Suprapubic skin (tissue), 4 donors: Measurements from ENCODE around the gene ATXN1. TPM values are rescaled to one million over a fixed set of nuclear protein-coding genes. Genes with fewer than 3 reads are reported as not detected.

Experiments
- DNase-seq, 2 donors: peaks; one replicate each; pipeline ENCODE4 v3.0.0-alpha.2; 2019; ENCODE audit warnings: low spot score in 2 of 2
- H3K27ac ChIP-seq: fragments of 200-600 bp; sonication (generic); one replicate; pipeline ENCODE4 v1.5.1; 2019
- H3K27me3 ChIP-seq: fragments of 200-600 bp; sonication (generic); one replicate; pipeline ENCODE4 v1.5.1; 2019
- H3K36me3 ChIP-seq: fragments of 200-600 bp; sonication (generic); one replicate; pipeline ENCODE4 v1.5.1; 2019
- H3K4me1 ChIP-seq: fragments of 200-600 bp; sonication (generic); one replicate; pipeline ENCODE4 v1.5.1; 2019
- H3K4me3 ChIP-seq: fragments of 200-600 bp; sonication (generic); one replicate; pipeline ENCODE4 v1.5.1; 2019; ENCODE audit warnings: mild to moderate bottlenecking
- H3K9me3 ChIP-seq: fragments of 200-600 bp; sonication (generic); one replicate; pipeline ENCODE4 v1.5.1; 2019
- CTCF ChIP-seq, 2 donors: fragments of 200-600 bp in 1 of 2; fragments of 450-650 bp in 1 of 2; sonication (generic) in 1 of 2; IDR thresholded peaks; one replicate each; pipeline ENCODE4 v1.5.1; 2016 to 2019; ENCODE audit warnings: antibody characterized with exemption in 2 of 2, mild to moderate bottlenecking in 1 of 2, moderate library complexity in 1 of 2
- EP300 ChIP-seq: sonication (generic); formaldehyde crosslinking; IDR thresholded peaks from one replicate; pipeline ENCODE4 v1.6.1; 2017; ENCODE audit warnings: antibody characterized with exemption
- POLR2A ChIP-seq, 2 donors: fragments of 450-650 bp; IDR thresholded peaks; one replicate each; pipeline ENCODE4 v1.6.1; 2017; ENCODE audit warnings: antibody characterized with exemption in 2 of 2, mild to moderate bottlenecking in 2 of 2, moderate library complexity in 2 of 2
- POLR2AphosphoS5 ChIP-seq, 3 donors: sonication (generic); formaldehyde crosslinking; IDR thresholded peaks; one replicate each; pipeline ENCODE4 v1.6.1; 2017; ENCODE audit warnings: antibody characterized with exemption in 3 of 3
- WGBS: methylation state at CpG from one replicate; pipeline ENCODE4 v1.1.5; 2018; 5-methylcytosine and 5-hydroxymethylcytosine counted together
- total RNA-seq, 4 donors: library from RNA; depleted of rRNA; stranded (reverse); fragments of >200 nt; gene quantifications; one replicate each; pipeline ENCODE4 v1.1.0, GENCODE V29; 2016

ATXN1 gene
- total RNA-seq, 4 donors from 2014 or later = 32.8 to 95.4 (median 42.4) TPM

DNA sequence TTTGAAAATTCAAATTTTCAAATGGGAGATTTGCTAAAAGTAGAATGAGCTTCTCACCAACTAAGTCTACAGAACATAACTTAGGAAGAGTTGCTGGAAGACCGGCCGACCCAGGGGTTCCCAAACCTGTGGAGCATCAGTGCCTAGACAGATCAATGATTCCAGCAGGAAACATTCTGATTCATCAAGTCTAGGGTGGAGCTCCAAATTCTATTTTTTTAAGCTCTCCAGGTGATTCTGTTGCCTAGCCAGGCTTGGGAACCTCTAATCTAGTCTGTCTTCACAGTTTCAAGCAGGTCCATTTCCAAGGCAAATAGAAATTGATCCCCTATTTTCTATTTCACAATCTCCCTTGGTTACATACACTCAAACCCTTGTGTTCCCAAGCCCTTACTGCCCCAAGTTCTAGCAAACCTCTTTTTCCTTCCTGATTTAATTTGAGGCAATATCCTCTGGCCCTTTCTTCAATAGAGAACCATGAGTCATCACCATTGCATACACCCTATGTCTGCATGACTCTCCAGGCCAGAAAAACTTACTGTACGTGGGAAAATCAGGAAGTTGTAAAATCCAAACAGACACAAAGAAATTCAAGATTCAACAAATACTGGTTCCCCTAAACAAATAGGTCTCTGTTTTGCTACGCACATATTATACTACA is 8.9 kb downstream of the ATXN1 start:
- peaks cover 57% of the 10 kb centered on the region for H3K4me1 ChIP-seq
- H3K27ac ChIP-seq = no peak overlapping the region

DNA sequence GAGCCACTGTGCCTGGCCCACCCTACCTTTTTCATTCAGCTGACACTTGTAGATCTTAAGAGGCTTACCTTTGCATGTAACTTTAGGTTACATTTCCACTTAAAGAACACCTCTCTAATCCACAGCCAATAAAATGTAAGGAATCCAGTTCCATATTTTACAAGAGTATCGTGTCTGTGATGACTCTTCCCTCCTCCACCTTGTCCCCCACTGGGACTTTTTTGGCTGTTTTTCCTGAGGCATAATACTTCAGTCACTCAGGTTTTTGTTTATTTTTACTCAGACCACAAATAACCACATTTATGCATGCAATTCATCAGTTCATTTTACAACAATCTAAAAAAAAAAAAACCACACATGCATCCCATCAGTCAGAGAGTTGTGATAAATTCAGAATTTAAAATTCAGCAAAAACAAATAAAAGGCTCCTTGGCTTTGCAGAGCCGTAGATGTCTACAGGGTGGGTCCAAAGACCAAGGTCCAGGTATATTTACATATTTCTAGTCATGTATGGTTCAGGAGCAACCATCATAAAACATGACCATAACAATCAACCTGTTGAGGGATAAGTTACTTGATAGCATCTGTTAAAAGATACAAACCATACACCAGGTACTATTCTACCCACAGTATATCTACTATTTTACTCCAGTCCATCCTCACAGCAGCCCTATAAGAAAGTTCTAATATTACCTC is 9.9 kb downstream of the ATXN1 start:
- Histone ChIP-seq H3K27ac (no peak overlapping the region), H3K9me3 (no peaks in the 10 kb centered on the region), H3K4me3 (no peak overlapping the region), H3K36me3 (no peaks in the 10 kb centered on the region), H3K27me3 (no peaks in the 10 kb centered on the region), H3K4me1 (peaks cover 57% of the 10 kb centered on the region)
- WGBS = 76% methylated on average over 2 of the region's 2 CpGs
- TF ChIP-seq POLR2AphosphoS5 (IDR thresholded peaks at IDR 0.05) (no peak), CTCF (IDR thresholded peaks at IDR 0.05) (no peak), EP300 (no peak), POLR2A (IDR thresholded peaks at IDR 0.05) (no peak)
- no peak for DNase-seq

More for the DNA sequence above, 8.9 kb downstream of the ATXN1 start:
- Histone ChIP-seq H3K4me3 (no peak overlapping the region), H3K36me3 (no peaks in the 10 kb centered on the region), H3K27me3 (no peaks in the 10 kb centered on the region), H3K9me3 (no peaks in the 10 kb centered on the region)
- no peak for DNase-seq
- WGBS = 48% methylated on average over 4 of the region's 4 CpGs
- TF ChIP-seq CTCF (IDR thresholded peaks at IDR 0.05) = no peak
- TF ChIP-seq EP300 = no peak
- no peak for TF ChIP-seq POLR2A (IDR thresholded peaks at IDR 0.05)
- no peak for TF ChIP-seq POLR2AphosphoS5 (IDR thresholded peaks at IDR 0.05)

DNA sequence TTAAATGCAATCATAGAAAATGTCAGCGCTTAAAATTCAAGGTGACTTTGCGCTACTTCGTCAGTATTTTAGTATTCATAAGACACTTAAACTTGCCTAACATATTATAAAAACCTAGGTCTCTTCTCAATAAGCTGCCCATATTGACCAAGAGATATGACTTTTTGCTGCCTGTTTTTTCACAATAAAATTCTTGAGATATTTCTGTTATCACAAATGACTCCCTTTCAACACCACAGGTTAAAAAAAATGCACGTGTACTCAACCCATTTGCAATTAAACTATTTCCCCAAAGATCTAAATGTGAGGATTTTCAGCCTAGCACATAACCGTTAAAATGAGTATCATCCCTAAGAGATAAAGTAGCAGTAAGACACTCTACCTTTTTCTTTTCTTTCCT is 10.7 kb downstream of the ATXN1 start:
- H3K9me3 ChIP-seq = no peaks in the 10 kb centered on the region
- H3K27ac ChIP-seq = no peak overlapping the region
- no peaks in the 10 kb centered on the region for H3K27me3 ChIP-seq
- H3K4me3 ChIP-seq = no peak overlapping the region
- H3K36me3 ChIP-seq = no peaks in the 10 kb centered on the region
- peaks cover 55% of the 10 kb centered on the region for H3K4me1 ChIP-seq
- no peak for TF ChIP-seq EP300
- TF ChIP-seq CTCF (IDR thresholded peaks at IDR 0.05) = no peak
- no peak for TF ChIP-seq POLR2A (IDR thresholded peaks at IDR 0.05)
- TF ChIP-seq POLR2AphosphoS5 (IDR thresholded peaks at IDR 0.05) = no peak
- no peak for DNase-seq
- WGBS = 93% methylated on average over 5 of the region's 5 CpGs

- DNase-seq = no peak
- Histone ChIP-seq H3K4me1 (peaks cover 47% of the 10 kb centered on the region), H3K36me3 (no peaks in the 10 kb centered on the region), H3K27me3 (no peaks in the 10 kb centered on the region), H3K9me3 (no peaks in the 10 kb centered on the region), H3K4me3 (no peak overlapping the region), H3K27ac (no peak overlapping the region)
- TF ChIP-seq POLR2AphosphoS5 (IDR thresholded peaks at IDR 0.05) (no peak), POLR2A (IDR thresholded peaks at IDR 0.05) (no peak), CTCF (IDR thresholded peaks at IDR 0.05) (no peak), EP300 (no peak)
- 95% methylated on average over 10 of the region's 10 CpGs for WGBS
These were observed 11.5 kb downstream of the ATXN1 start for GRCh38 chr6:16749516-16750485.

- TF ChIP-seq EP300 (no peak), POLR2AphosphoS5 (IDR thresholded peaks at IDR 0.05) (no peak), POLR2A (IDR thresholded peaks at IDR 0.05) (no peak), CTCF (IDR thresholded peaks at IDR 0.05) (no peak)
- Histone ChIP-seq H3K4me1 (peaks cover 38% of the 10 kb centered on the region), H3K36me3 (no peaks in the 10 kb centered on the region), H3K27ac (peak overlapping the region; percentile 52), H3K9me3 (no peaks in the 10 kb centered on the region), H3K27me3 (no peaks in the 10 kb centered on the region), H3K4me3 (no peak overlapping the region)
- 52% methylated on average over 2 of the region's 2 CpGs for WGBS
- no peak for DNase-seq
These were observed 13.3 kb downstream of the ATXN1 start for GRCh38 chr6:16748025-16748319.
